NOMO-1 (cell line): ENCODE data around the gene PLXNA4.
"Not testable (repeated sequence)": the region's sequence is repeated elsewhere in the genome, so short reads cannot be mapped to it uniquely, and the experiment has no call there.

ENCODE experiments used
- DNase-seq, 2 experiments: peaks; one replicate each; lab custom pipeline; 2025; ENCODE audit not compliant: unreplicated experiment in 2 of 2; lab: John Stamatoyannopoulos, UW

PLXNA4 gene

GRCh38 chr7:132190683-132191082 is 385.6 kb downstream of the PLXNA4 start:
- DNase-seq: no peak

- DNase-seq: no peak
Measured at GRCh38 chr7:132189881-132190280, 386.4 kb downstream of the PLXNA4 start.

GRCh38 chr7:132187869-132188789 is 388.1 kb downstream of the PLXNA4 start:
- DNase-seq: no peak

DNA sequence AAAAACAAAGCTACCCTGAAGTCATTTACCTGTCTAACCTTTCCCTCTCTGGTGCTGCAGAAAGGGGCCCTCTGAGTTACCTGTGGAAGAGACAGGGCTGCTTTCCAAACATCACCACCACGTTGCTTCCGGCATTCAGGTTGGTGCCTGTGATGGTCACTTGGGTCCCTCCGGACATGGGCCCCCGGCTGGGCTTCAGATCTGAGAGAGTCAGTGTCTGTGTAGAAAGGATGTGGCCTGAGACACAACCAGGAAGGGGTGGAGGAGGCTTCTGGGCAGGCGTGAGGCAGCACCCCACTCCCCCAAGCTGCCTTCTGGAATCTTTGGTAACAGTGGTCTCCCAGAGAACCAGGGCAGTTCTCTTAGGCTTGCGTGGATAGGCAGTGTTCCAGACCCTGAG is 388.9 kb downstream of the PLXNA4 start:
- no peak for DNase-seq

- DNase-seq: no peak
Measured at GRCh38 chr7:132185150-132185549, 391.1 kb downstream of the PLXNA4 start.

GRCh38 chr7:132183781-132184380 is 392.4 kb downstream of the PLXNA4 start:
- DNase-seq: no peak

GRCh38 chr7:132182992-132183391 is 393.3 kb downstream of the PLXNA4 start:
- no peak for DNase-seq

DNA sequence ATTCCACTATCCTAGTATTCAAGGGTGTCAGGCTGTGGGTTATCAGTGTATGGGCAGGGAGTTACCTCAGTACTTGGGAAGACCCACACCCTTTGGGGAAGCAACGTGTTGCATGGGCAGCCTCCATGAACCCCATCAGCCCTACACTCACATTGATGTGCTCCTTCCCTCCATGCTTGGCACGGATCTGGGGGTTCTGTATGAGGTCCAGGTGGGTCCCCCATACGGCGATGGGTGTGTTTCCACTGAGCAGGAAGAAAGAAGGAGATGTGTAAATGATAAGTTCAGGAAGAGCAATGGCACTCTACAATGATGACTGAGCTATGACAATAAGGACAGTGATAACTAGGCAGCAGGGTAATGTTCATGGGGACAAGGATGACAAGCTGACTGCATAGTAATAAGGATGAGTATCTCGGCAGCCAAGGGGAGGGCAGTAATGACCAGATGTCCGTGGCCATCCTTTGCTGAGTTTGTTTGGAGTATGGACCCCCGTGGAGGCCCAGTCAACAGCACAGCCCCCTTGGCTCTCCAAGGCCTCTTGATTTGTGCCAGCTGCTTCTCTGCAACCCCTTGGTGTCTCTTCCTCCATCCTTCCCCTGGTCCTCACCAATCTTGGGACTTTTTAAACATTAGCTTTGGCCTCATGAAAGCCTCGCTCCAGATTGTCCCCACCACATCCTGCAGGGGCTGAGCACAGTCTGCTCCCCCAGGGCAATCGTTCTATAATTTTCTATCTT is 394.2 kb downstream of the PLXNA4 start:
- DNase-seq: no peak

DNA sequence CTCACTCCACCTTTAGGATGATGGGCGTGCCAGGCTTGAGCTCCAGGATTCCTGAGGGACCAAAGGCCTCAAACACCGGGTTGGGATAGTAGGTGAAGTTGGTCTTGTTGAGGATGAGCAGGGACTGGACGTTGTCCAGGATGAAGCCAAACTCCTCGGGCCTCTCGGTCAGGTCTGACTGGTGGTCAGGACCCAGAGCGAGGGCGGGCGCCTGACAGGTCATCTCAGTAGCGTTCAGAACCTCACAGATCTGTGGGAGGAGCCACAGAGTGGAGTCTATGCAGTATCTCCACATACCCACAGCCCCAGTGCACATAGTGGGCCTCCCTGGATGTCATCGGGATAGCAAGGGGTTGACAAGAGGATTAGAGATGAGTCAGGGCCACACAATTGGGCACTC is 394.9 kb downstream of the PLXNA4 start:
- DNase-seq: no peak

DNA sequence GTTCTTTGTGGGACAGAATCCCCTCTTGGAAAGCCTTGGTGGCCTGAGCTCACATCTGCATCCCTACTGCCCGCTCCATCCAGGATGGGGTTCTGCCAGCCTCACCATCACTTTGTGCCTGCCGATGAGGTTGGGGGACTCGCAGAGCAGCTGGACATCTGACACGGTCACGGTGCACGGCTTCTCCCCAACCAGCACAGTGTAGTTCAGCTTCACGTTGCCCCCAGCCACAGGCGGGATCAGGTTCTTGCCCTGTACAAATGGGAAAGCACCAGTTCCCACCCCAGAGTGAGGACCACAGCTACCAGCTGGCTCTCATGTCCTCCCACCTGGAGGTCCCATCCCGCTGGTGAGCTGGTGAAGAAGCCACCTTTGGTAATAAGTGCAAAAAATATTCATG is 395.8 kb downstream of the PLXNA4 start:
- DNase-seq: no peak

GRCh38 chr7:132179681-132180080 is 396.6 kb downstream of the PLXNA4 start:
- DNase-seq: no peak

DNA sequence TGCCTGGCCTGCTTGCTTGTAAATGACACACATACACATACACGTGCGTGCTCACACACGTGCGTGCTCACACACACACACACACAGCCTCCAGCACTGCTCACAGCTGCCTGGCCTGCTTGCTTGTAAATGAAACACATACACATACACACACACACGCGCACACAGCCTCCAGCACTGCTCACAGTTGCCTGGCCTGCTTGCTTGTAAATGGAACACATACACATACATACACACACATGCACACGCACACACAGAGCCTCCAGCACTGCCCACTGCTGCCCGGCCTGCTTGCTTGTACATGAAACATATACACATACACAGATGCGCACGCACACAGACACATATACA is 397.2 kb downstream of the PLXNA4 start:
- DNase-seq: no peak

DNA sequence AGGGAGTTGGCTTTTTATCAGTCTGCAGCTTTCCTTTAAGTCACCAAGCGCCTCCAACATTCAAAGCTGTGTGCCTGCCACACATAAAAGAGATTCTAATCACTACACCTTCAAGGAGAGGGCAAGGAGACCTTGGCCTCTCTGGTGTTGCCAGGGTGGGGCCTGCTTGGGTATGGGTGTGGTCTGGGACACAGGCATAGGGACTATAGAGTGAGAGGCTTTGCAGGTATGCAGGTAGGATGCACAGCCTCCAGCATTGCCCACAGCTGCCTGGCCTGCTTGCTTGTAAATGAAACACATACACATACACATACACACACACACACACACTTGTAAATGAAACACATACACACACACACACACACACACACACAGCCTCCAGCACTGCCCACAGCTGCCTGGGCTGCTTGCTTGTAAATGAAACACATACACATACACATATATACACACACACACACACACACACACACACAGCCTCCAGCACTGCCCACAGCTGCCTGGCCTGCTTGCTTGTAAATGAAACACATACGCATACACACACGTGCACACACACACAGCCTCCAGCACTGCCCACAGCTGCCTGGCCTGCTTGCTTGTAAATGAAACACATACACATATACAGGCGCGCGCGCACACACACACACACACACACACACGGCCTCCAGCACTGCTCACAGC is 397.7 kb downstream of the PLXNA4 start:
- not testable (repeated sequence) for DNase-seq

GRCh38 chr7:132177708-132178401 is 398.4 kb downstream of the PLXNA4 start:
- no peak for DNase-seq

GRCh38 chr7:132176719-132177118 is 399.6 kb downstream of the PLXNA4 start:
- no peak for DNase-seq

DNA sequence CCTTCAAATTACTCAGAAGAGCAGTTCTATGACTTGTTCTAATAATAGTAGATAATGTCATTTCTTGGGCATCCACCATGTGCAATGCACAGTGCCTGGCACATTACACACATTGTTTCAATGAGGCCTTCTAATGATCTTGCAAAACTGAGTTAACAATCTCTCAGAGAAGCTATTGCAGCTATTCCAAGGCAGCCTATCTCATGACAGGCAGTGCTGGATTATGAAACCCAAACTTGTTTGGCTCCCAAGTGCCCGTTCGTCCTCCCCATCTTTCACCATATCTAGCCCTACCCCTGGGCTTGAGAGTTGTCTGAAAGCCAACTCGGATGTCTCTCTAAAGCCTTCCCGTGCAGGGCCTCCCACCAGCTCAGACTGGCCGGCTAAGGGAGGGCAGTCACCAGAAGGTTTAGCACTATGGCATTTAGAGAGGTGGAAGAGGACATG is 405.1 kb downstream of the PLXNA4 start:
- DNase-seq: no peak

DNA sequence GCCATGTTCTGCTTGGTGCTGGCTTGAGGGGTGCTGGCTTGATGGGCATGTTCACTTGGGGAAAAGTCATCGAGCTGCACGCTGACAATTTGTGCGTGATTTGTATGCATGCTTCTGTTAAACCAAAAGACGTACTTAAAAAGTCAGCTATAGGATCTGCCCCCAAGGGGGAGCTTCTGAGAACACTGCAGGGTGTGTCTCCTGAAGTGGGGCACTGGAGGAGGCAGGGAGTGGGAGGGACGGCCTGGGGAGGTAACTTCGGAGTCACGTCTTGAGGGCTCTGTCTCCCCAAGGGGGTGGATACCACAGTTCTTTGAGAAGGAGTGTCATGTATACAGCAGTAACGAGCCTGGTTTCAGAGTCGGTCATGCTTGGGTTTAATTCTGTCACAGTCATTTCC is 406.5 kb downstream of the PLXNA4 start:
- no peak for DNase-seq

DNA sequence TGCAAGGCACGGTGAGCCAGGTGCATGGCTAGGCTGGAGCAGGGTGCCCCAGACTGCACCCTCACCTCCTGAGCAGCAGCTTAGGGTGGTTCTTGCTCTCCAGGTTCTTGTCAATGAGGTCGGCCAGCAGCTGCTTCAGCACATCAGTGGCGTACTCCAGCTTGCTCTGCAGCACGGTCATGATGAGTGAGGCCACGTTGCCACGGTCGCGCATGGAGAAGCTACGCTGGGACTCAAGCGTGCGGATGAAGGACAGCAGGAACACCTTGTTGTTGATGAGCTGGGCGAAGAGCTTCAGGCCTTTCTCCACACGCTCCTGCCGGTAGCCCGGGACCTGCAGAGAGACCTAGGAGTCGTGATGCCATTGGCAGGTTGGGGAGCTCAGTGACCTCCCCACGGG is 408.0 kb downstream of the PLXNA4 start:
- DNase-seq: no peak

DNA sequence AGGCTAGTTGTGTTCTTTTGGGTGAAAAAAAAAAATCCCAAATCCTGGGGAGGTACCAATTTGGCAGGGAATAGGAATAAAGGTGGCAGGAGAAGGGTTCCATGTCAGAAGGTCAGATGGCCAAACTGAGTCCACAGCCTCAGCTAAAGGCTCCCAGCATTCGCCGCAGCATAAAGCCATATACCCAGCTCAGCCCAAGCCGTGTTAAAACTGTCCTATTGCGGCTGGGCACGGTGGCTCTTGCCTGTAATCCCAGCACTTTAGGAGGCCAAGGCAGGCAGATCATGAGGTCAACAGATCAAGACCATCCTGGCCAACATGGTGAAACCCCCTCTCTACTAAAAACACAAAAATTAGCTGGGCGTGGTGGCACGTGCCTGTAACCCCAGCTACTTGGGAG is 410.6 kb downstream of the PLXNA4 start:
- DNase-seq: not testable (repeated sequence)

DNA sequence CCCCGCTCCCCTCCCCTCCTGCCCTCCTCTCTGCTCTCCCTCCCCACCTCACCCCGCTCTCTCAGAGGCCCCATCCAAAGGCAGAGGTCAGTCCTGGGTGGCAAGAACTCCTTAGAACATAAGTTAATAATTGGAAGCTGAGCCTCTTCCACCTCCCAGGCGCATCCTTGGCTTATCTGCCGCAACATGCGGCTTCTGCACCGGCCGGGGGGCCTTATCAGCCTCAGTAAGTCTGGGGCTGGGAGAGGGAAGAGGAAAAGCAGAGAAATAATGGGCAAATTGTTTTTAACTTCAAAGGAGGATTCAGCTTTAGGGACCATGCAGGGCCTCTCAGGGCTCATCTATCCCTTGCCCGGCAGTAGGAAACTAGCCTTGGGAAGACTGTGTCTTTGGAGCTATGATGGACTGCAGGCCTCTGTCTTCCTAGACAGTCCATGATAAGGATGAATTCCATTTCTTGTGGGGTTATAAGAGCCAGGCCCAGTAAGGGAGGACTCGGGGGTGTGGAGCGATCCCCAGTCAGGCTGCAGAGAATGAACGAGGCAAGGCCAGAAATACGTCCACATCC is 411.6 kb downstream of the PLXNA4 start:
- DNase-seq: no peak
